ENCODE results near the gene TEX10. TPM values are rescaled to one million over a fixed set of nuclear protein-coding genes. Genes with fewer than 3 reads are reported as not detected.

TEX10 gene
- polyA plus RNA-seq, 5 donors = 34.0 to 45.7 (median 44.8) TPM

GRCh38 chr9:100287186-100287585 lies 65.6 kb downstream of the TEX10 start:
- DNase-seq = no peak

GRCh38 chr9:100286257-100286656 lies 66.5 kb downstream of the TEX10 start:
- DNase-seq = no peak

GRCh38 chr9:100285601-100286000 lies 67.1 kb downstream of the TEX10 start:
- no peak for DNase-seq

GRCh38 chr9:100285080-100285479 lies 67.7 kb downstream of the TEX10 start:
- no peak for DNase-seq

GRCh38 chr9:100284247-100284646 lies 68.5 kb downstream of the TEX10 start:
- no peak for DNase-seq

GRCh38 chr9:100282388-100282719 lies 70.4 kb downstream of the TEX10 start:
- DNase-seq = no peak

GRCh38 chr9:100281676-100282387 lies 70.9 kb downstream of the TEX10 start:
- DNase-seq = no peak

GRCh38 chr9:100281066-100281465 lies 71.7 kb downstream of the TEX10 start:
- DNase-seq = no peak

- no peak for DNase-seq
Measured at GRCh38 chr9:100277166-100277979, 75.4 kb downstream of the TEX10 start.

GRCh38 chr9:100269656-100270055 lies 83.1 kb downstream of the TEX10 start:
- DNase-seq = no peak

GRCh38 chr9:100268271-100268670 lies 84.5 kb downstream of the TEX10 start:
- DNase-seq = no peak

GRCh38 chr9:100267211-100267610 lies 85.5 kb downstream of the TEX10 start:
- DNase-seq = no peak

Other genes with a start within 250 kb of the TEX10 start
- gene MSANTD3, start 74.2 kb upstream of the TEX10 start, polyA plus RNA-seq (ENCODE audit: insufficient read depth in 1 of 5, insufficient read length in 5 of 5, low replicate concordance in 1 of 5) = 10 to 100 TPM; 20.0 to 24.3 (median 23.3) TPM
- 1 to 10 TPM; 1.7 to 3.2 (median 2.0) TPM for gene TMEFF1, start 120.2 kb upstream of the TEX10 start, polyA plus RNA-seq (ENCODE audit: insufficient read depth in 1 of 5, insufficient read length in 5 of 5, low replicate concordance in 1 of 5)
- gene CAVIN4, start 225.1 kb upstream of the TEX10 start, polyA plus RNA-seq (ENCODE audit: insufficient read depth in 1 of 5, insufficient read length in 5 of 5, low replicate concordance in 1 of 5) = 1 to 10 TPM; 1.9 to 8.3 (median 2.4) TPM